ENCODE results near the gene ORAI3.

Gene ORAI3

GRCh38 chr16:30947859-30948666, 805 bp upstream of the ORAI3 start:
- peak; percentile 25 for DNase-seq

- DNase-seq, result peak; percentile 66
These were observed 1.0 kb downstream of the ORAI3 start for GRCh38 chr16:30949650-30950515.

GRCh38 chr16:30950516-30951065, 1.7 kb downstream of the ORAI3 start:
- DNase-seq, result no peak

- DNase-seq, result no peak
These were observed 2.3 kb downstream of the ORAI3 start for GRCh38 chr16:30951193-30951592.

DNA sequence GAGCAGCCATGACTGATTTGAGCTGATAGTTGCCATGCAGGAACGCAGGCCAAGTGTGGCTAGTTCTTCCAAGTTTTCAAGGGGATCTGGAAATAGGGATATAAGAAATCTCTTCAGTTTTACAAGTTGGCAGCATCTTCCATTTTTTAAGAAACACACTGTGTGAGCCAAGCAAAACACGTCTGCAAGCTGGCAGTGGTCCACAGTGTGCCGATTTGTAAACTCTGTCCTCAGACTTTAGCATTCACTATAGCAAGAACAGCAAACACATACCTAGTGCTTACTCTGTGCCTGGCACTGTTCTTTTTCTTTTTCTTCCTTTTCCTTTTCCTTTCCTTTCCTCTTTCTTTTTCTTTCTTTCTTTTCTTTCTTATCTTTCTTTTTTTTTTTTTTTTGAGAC, 2.9 kb downstream of the ORAI3 start:
- DNase-seq, result no peak

DNA sequence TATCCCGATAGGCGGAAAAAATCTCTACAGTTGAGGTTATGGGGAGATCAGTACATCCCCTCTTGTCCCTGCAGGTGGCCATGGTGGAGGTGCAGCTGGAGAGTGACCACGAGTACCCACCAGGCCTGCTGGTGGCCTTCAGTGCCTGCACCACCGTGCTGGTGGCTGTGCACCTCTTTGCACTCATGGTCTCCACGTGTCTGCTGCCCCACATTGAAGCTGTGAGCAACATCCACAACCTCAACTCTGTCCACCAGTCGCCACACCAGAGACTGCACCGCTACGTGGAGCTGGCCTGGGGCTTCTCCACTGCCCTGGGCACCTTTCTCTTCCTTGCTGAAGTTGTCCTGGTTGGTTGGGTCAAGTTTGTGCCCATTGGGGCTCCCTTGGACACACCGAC, 4.2 kb downstream of the ORAI3 start:
- no peak for DNase-seq

- peak; percentile 79 for DNase-seq
These were observed 4.8 kb downstream of the ORAI3 start for GRCh38 chr16:30953511-30954124.

- no peak for DNase-seq
These were observed 6.1 kb downstream of the ORAI3 start for GRCh38 chr16:30954993-30955392.

- peak; percentile 96 for DNase-seq
These were observed 8.0 kb downstream of the ORAI3 start for GRCh38 chr16:30956601-30957455.

GRCh38 chr16:30957456-30958174, 8.7 kb downstream of the ORAI3 start, which contains the start of gene SETD1A:
Gene SETD1A (plus strand): TSS chr16:30957754. CDS start chr16:30958732, 978 bp downstream.
- DNase-seq, result peak; percentile 98

DNA sequence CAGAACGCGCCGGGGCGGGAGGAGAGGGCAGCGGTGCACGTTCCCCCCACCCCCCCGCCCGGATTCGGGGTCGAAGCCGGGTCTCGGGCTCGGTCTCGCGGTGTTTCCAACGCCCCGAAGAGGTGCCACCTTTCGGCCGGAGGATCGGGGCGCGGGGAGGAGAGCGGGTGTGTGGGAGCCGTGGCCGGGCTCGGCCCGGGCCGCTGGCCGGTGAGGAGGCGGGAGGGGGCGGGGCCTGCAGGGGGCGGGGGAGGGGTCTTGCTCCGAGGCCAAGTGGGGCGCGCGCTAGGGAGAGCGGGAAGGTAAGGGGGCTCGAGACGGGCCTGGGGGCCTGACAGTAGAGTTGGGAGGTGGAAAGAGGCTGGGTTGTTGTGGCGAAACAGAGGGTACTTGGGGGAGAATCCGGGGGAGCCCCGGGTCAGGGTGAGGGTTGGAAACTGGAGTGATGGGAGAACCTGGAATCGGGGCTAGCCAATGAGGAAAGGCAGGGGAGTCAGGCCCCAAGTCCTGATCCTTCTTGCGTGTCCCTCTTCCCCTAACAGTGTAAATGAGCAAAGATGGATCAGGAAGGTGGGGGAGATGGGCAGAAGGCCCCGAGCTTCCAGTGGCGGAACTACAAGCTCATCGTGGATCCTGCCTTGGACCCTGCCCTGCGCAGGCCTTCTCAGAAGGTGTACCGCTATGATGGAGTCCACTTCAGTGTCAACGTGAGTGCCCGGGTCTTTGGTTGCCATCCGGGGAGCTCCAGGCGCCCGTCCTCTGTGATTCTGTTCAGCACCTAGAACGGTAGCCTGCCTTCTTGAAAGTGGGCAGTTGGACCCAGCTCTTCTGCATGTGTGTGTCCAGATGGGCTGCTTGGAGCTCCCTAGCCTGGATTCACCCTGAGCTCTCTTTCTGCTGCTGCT, 9.6 kb downstream of the ORAI3 start:
- DNase-seq, result no peak

GRCh38 chr16:30961384-30961783, 12.5 kb downstream of the ORAI3 start:
- DNase-seq, result no peak

GRCh38 chr16:30963925-30964511, 15.2 kb downstream of the ORAI3 start:
- no peak for DNase-seq

- no peak for DNase-seq
These were observed 15.8 kb downstream of the ORAI3 start for GRCh38 chr16:30964574-30965226.

DNA sequence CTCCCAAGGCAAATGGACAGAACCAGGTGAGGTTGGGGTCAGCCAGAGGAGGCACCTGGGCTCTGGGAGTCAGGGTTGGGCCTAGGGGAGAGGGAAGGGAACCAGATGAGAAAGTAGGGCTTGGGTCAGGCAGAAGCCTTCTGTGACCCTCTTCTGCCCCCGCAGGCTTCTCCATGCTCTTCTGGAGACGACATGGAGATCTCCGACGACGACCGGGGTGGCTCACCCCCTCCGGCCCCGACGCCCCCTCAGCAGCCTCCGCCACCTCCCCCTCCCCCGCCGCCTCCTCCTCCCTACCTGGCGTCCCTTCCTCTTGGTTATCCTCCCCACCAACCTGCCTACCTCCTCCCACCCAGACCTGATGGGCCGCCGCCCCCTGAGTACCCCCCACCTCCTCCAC, 16.6 kb downstream of the ORAI3 start:
- DNase-seq, result no peak

DNA sequence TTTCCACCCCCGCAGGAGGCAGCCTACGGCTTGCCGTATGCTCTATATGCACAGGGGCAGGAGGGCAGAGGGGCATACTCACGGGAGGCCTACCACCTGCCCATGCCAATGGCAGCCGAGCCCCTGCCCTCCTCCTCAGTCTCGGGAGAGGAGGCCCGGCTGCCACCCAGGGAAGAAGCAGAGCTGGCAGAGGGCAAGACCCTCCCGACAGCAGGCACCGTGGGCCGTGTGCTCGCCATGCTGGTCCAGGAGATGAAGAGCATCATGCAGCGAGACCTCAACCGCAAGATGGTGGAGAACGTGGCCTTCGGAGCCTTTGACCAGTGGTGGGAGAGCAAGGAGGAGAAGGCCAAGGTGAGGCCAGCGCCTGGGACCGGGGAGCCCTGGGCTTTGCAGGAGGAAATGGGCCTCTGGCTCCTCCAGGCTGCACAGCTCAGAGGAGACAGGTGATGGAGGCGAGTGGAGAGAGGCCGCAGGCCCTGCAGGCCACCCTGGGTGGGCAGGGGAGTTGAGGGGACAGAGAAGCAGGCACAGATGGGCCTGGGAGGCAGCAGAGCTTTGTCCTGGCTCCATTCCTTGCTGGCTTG, 17.3 kb downstream of the ORAI3 start:
- no peak for DNase-seq

- DNase-seq, result no peak
These were observed 18.9 kb downstream of the ORAI3 start for GRCh38 chr16:30967795-30968194.

GRCh38 chr16:30969246-30969842, 20.5 kb downstream of the ORAI3 start:
- DNase-seq, result no peak

DNA sequence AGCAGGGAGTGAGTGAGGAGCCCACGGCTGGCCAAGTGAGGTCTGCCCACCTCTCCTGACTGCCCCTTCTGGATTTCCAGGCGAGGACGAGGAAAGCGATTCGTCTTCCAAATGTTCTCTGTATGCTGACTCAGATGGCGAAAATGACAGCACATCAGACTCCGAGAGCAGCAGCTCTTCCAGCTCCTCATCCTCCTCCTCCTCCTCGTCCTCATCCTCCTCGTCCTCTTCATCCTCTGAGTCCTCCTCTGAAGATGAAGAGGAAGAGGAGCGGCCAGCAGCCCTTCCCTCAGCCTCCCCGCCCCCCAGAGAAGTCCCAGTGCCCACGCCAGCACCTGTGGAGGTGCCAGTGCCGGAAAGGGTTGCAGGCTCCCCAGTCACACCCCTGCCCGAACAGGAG, 22.4 kb downstream of the ORAI3 start:
- DNase-seq, result no peak
